Activated T-helper 1 cell treated with anti-CD3 and anti-CD28 coated beads, Interleukin-2, amount 50 U/mL, for 16 hours (primary cell): ENCODE data around the gene TCHHL1.

Source experiments
- DNase-seq, 2 donors: peaks; one replicate each; pipeline ENCODE4 v3.0.0-alpha.2; 2020; ENCODE audit warnings: low read depth in 1 of 2, low spot score in 1 of 2

TCHHL1 gene

DNA sequence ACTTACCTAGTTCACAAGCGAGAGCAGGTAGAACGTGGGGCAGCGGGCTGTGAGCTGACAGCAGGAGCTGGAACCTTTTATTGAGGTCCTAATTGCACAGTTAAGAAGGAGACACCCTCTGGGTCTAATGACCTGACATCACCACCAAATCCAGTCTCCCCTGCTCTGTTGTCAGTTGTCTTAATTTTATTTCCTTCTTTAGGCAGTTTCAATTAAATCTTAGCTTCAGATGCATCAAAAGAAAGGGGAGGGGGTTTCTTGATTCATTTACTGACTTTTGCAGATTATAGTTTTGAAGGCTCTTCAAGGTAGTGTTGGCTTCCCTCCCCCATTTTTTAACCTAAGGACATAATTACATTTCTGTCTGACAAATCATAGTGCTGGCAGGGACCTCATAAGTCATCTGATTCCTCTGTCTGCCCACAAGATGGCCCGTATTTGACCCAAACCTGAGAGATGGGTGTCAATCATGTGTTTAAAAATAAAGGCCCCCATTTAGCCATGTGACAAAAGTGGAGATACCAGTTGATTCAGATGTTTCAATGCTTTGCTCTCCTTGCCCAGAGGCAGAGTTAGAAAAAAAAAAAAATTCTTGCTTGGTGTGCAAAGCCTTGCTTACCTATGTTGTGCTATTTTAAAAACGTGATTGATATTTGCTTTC is at the start of gene TCHHL1:
Gene TCHHL1, minus strand, starts transcription at position 51 of the 661 bp plus-strand sequence. CDS start 921 bp downstream, outside the sequence.
- DNase-seq: no peak

DNA sequence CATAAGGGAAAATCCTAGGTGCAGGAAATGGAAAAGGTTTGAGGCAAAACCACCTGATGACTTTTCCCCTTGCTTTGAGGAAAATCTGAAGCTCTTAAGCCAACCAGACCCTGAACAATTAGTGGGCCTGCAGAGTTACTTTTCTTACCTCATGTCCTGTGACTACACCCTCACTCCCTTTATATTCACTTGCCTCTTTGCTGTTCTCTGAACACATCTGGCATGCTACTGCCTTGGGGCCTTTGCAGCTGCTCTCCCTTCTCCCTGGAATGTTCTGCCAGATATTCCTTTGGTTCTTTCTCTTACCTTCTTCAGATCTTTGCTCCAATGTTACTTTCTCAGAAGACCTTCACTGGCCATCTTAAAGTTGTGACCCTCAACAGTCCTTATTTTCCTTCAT is 48.4 kb upstream of the TCHHL1 start:
- no peak for DNase-seq

DNA sequence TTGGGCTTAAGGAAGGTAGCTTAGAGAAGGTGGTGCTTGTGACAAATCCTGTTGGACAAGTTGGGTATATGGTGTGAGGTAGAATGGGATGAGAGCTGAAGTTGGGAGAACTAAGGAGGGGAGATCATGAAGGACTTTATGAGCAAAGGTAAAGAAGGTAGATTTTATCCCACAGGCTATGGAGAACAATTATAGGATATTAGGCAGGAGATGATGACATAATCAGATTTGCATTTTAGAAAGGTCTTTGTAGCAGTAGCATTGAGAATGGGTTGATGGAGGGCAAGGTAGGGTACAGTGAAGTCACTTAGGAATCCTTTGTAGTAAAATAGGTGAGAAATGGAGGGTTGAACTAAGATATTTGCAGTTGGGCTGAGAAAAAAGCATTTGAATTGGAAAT is 41.3 kb upstream of the TCHHL1 start:
- DNase-seq: no peak

DNA sequence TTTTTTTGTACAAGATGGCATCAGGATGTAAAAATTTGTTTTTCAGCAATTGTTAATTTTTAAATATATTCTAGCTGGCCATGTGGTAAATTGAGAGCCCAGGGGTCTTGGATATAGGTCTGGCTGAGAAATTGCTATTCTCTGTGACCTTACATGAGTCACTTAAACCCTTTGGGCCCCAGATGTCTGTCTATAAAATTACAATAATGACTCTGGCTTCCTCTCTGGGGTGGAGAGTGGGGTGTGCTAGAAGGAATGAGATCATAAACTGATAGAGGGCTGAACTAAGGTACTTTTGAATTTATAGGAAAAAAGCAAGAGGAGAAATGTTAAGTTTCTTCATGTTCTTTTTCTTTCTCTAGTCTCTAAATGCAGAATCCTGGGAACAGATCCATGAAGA is 38.8 kb upstream of the TCHHL1 start:
- no peak for DNase-seq

- DNase-seq: no peak
Measured at GRCh38 chr1:152125834-152126443, 37.1 kb upstream of the TCHHL1 start.

DNA sequence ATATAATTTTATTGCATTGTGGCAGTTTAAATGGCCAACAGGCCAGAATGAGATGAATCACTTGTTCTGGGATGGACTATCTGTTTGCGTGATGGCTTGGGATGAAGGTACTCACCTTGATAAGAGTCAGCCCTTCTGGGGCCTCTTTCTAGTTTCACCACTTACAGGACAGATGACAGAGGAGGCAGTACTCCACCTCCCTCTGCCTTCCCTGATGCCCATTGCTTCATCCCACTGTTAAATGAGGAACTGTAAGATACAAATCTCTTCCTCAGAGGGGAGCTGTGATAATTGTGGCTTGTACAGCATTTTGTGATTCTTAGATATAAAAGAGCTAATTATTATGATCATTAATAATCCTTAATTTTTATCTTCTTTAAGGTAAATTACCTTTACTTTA is 30.1 kb upstream of the TCHHL1 start:
- DNase-seq: no peak

DNA sequence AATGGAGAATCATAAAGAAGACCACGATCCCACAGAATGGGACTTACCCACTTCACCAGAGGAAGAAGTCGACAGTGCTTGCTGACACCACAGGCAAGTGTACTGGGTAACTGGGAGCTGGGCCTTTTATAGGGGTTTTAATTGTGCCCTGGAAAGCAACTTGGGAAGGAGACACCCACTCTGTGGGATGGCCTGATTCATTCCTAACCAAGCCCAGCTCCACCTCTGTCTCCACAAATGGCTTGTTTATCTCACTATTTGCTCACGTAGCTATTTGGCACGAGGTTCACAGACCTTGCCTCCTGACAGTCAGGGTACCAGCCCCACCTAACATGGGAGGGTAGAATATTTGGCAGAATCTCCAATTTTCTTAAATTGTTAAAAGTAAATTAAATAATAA is 26.5 kb upstream of the TCHHL1 start, which contains the start of gene TCHH:
Gene TCHH, minus strand, starts transcription at position 101 of the 400 bp plus-strand sequence. CDS start 1,364 bp downstream, outside the sequence.
- DNase-seq: no peak

DNA sequence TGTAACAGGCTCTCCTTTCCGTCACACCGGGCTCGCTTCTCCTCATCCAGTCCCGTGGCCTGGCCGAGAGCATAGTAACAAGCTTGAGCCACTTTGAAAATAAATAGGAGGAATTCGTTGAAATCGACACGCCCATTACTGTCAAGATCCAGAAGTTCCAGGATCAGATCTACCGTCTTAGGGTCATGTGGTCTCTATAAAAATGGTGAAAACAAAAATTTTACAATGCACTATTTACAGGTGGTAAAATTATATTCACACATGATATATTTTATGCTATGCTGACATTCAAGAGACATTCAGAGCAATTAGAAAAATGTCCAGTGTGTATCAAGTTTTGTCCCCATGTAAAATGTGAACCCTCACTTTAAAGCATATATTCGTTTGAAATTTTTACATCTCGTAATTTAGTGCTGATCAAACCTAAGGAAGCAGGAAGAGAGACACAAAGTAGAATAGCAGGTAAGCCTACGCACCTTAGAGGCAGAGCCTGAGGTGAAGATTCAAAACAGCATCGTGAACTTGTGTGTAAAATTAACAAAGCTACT is 24.1 kb upstream of the TCHHL1 start:
- no peak for DNase-seq

DNA sequence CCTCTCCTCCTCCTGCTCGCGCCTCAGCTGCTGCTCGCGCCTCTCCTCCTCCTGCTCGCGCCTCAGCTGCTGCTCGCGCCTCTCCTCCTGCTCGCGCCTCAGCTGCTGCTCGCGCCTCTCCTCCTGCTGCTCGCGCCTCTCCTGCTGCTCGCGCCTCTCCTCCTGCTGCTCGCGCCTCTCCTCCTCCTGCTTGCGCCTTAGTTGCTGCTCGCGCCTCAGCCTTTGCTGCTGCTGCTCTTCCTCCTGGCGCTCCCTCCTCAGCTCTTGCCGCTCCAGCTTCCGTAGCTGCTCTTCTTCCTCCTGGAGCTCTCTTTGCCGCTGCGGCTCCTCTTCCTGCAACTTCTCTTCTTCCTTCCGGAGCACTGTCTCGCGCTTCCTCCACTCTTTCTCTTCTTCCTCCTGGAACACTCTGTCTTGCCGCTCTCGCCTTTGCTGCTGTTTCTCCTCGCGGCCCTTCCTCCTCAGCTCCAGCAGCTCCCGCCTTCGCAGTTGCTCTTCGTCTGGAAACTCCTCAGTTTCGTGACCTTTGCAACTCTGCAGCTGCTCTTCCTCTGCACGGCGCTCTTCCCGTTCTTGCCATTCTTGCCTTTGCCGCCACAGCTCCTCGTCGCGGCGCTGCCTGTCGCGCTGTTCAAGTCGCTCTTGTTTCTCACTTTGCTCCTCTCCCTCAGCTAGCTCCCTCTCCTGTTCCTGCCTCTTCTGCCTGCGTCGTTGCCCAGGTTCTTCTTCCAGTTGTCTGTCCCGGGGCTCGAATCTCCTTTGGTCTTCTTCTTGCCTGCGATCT is 23.4 kb upstream of the TCHHL1 start:
- DNase-seq: no peak

- no peak for DNase-seq
Measured at GRCh38 chr1:152111515-152111968, 22.7 kb upstream of the TCHHL1 start.

DNA sequence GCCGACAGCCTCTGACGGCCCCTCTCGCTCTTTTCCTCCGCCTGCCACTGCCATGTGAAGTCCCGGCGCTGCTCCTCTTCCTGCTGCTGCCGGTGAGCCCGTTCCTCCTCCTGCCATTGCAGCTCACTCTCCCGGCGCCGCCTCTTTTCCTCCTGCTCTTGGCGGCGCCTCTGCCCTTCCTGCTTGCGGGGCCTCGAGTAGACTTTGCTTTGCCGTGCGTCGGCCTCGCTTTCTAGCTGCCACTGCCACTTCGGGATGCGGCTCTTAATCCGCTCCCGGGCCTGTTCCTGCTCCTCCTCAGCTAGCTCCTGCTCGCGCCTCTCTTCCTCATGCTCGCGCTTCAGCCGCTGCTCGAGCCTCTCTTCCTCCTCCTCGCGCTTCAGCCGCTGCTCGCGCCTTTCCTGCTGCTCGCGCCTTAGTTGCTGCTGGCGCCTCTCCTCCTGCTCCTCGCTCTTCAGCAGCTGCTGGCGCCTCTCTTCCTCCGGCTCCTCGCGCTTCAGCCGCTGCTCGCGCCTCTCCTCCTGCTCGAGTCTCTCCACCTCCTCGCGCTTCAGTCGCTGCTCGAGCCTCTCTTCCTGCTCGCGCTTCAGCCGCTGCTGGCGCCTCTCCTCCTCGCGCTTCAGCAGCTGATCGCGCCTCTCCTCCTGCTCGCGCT is 22.1 kb upstream of the TCHHL1 start:
- DNase-seq: no peak

DNA sequence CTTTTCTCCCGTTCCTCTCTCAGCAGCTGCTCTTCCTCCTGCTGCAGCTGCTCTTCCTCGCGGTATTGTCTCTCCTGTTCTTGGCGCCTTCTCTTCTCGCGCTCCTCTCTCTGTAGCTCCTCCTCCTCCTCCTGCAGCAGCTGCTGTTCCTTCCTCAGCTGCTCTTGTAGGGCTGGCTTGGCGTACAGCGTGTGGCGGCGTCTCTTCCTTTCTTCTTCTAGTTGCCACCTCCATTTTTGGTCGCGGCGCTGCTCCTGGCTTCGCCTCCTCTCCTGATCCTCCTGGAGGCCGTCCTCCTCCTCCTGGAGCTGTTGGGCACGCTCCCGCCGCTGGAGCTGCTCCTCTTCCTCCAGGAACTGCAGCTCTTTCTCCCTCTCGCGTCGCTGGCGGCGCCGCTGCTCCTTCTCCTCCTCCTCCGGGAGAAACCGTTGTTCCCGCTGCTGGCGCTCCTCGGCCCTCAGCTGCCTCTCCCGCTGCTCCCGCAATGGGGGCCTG is 21.5 kb upstream of the TCHHL1 start:
- no peak for DNase-seq

GRCh38 chr1:152109998-152110294 is 21.1 kb upstream of the TCHHL1 start:
- DNase-seq: no peak

DNA sequence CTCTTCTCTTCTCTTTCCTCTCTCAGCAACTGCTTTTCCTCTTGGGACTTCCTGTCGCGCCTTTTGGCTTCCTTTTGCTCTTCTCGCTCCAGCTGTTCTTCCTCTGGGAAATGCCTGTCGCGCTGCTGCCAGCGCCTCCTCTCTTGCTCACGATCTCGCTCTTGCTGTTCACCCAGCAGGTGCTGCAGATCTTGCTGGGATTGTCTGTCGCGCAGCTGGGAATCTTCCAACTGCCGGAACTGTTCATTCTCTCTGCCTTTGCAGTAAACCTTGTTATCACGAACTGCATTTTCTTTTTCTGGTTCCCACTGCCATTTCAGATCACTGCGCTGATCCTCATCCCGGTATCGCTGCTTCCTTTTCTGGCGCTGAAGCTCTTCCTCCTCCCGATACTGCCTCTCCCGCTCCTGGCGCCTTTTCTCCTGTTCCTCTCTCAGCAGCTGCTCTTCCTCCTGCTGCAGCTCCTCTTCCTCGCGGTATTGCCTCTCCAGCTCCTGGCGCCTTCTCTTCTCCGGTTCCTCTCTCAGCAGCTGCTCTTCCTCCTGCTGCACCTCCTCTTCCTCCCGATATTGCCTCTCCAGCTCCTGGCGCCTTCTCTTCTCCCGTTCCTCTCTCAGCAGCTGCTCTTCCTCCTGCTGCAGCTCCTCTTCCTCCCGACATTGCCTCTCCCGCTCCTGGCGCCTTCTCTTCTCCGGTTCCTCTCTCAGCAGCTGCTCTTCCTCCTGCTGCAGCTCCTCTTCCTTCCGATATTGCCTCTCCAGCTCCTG is 20.6 kb upstream of the TCHHL1 start:
- no peak for DNase-seq

- DNase-seq: no peak
Measured at GRCh38 chr1:152108882-152109222, 20.0 kb upstream of the TCHHL1 start.

DNA sequence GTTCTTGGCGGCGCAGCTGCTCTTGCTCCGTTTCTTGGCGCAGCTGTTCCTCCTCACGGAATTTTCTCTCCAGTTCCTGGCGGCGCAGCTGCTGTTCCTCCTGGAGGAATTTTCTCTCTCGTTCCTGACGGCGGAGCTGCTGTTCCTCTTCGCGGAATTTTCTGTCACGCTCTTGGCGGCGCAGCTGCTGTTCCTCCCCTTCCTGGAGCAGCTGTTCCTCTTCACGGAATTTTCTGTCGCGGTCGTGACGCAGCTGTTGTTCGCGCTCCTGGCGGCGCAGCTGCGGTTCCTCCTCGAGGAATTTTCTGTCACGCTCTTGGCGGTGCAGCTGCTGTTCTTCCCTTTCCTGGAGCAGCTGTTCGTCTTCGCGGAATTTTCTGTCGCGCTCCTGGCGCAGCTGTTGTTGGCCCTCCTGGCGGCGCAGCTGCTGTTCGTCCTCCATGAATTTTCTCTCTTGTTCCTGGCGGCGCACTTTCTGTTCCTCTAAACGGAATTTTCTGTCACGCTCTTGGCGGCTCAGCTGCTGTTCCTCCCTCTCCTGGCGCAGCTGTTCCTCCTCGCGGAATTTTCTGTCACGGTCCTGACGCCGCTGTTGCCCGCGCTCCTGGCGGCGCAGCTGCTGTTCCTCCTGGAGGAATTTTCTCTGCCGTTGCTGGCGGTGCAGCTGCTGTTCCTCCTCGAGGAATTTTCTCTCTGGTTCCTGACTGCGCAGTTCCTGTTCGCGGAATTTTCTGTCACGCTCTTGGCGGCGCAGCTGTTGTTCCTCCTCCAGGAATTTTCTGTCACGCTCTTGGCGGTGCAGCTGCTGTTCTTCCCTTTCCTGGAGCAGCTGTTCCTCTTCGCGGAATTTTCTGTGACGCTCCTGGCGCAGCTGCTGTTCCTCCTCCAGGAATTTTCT is 19.4 kb upstream of the TCHHL1 start:
- DNase-seq: no peak

DNA sequence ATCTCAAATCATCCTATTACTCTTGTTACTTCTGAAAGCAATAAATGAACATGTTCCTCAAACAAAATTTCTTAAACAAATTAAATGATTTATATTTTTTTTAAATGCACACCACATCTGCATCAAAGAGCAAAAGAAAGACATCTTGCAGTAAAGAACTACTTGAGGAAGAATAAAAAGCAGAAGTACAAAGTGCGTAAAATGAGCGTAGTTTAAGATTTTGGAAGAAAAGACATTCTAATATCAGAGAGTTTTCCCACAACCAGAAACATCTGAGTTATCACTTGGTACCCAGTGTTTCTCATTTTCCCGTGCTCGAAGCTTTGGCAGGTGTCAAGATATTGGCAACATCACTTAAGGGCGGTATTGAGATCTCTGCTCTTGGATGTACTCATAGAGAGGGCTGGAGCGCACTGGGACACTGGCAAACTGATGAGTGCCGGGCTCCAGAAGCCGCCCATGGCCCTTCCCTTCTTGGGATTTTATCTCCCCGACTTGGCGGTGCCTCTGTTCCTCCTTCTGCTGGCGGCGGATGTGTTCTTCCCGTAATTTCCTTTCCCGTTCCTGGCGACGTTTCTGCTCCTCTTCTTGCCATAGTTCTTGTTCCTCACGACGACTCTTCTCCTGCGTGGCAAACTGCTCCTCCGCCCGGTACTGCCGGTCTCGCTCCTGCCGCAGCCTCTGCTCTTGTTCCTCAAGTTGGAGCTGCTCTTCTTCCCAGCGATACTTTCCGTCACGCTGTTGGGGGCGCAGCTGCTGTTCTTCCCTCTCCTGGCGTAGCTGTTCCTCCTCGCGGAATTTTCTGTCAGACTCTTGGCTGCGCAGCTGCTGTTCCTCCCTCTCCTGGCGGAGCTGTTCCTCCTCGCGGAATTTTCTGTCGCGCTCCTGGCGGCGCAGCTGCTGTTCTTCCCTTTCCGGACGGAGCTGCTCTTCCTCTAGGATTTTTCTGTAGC is 18.4 kb upstream of the TCHHL1 start:
- no peak for DNase-seq

- no peak for DNase-seq
Measured at GRCh38 chr1:152104854-152105253, 16.0 kb upstream of the TCHHL1 start.

- no peak for DNase-seq
Measured at GRCh38 chr1:152096931-152097330, 8.1 kb upstream of the TCHHL1 start.
